Panc1 (cell line): ENCODE data around the gene FGF7. TPM values are rescaled to one million over a fixed set of nuclear protein-coding genes. Genes with fewer than 3 reads are reported as not detected.

ENCODE experiments used
- ATAC-seq: fragments of 200-7000 bp; cut with Tn5 transposase; 2 replicates; pipeline ENCODE4 v1.9.1; 2020; ENCODE audit warnings: mild to moderate bottlenecking, moderate library complexity
- BruUV-seq: library from RNA; stranded (reverse); fragments of 400-500 nt; replicated peaks from 2 replicates; lab custom pipeline; 2021; lab: Mats Ljungman, UMichigan
- CTCF ChIA-PET: fragments of 300-600 bp; sonication (Branson Sonifier 250); formaldehyde crosslinking; loops from one replicate; lab custom pipeline; 2022; ENCODE audit warnings: antibody characterized with exemption; lab: Charles Lee
- POLR2A ChIA-PET: fragments of 300-600 bp; sonication (Branson Sonifier 250); formaldehyde crosslinking; loops from one replicate; lab custom pipeline; 2022; ENCODE audit warnings: antibody characterized with exemption; lab: Charles Lee
- DNase-seq: peaks from one replicate; pipeline ENCODE4 v3.0.0-alpha.2; 2010; ENCODE audit warnings: low read depth, low spot score
- H3K27ac ChIP-seq: 2 replicates; pipeline ENCODE4 v1.5.1; 2011; ENCODE audit warnings: mild to moderate bottlenecking, low read length, inconsistent platforms
- H3K27me3 ChIP-seq: fragments of 200-500 bp; sonication (Bioruptor generic); 2 replicates; pipeline ENCODE4 v1.6.0; 2014; ENCODE audit warnings: low read length, inconsistent platforms; ENCODE audit not compliant: control insufficient read depth, insufficient read depth
- H3K36me3 ChIP-seq: fragments of 200-500 bp; sonication (Bioruptor generic); 2 replicates; pipeline ENCODE4 v1.5.1; 2014; ENCODE audit warnings: inconsistent platforms, mild to moderate bottlenecking, low read length, moderate library complexity; ENCODE audit not compliant: control insufficient read depth, insufficient read depth
- H3K4me1 ChIP-seq: 2 replicates; pipeline ENCODE4 v1.5.1; 2011; ENCODE audit warnings: inconsistent platforms, mild to moderate bottlenecking, low read length, moderate library complexity; ENCODE audit not compliant: control insufficient read depth, insufficient read depth
- H3K4me3 ChIP-seq, 2 experiments: 2 replicates each; pipeline ENCODE4 v1.5.1; 2011 to 2012; ENCODE audit warnings: low read depth in 2 of 2, low read length in 2 of 2, mild to moderate bottlenecking in 2 of 2, inconsistent platforms in 1 of 2, moderate library complexity in 1 of 2
- H3K9me3 ChIP-seq: fragments of 200-500 bp; sonication (Bioruptor generic); 2 replicates; pipeline ENCODE4 v1.5.1; 2014; ENCODE audit warnings: low read depth, mild to moderate bottlenecking, inconsistent platforms, low read length, moderate library complexity; ENCODE audit not compliant: control insufficient read depth, insufficient read depth
- CTCF ChIP-seq: fragments of 450-650 bp; IDR thresholded peaks from 2 replicates; pipeline ENCODE4 v1.5.1; 2017; ENCODE audit warnings: mild to moderate bottlenecking
- POLR2AphosphoS5 ChIP-seq: IDR thresholded peaks from 2 replicates; pipeline ENCODE4 v1.6.1; 2012; ENCODE audit warnings: mild to moderate bottlenecking, low read depth, low read length, moderate library complexity
- REST ChIP-seq, 2 experiments: IDR thresholded peaks; 2 replicates each; pipeline ENCODE4 v1.6.1; 2011 to 2012; ENCODE audit warnings: low read depth in 2 of 2, control low read depth in 1 of 2, low read length in 1 of 2, mild to moderate bottlenecking in 1 of 2, moderate library complexity in 1 of 2; ENCODE audit not compliant: insufficient read depth in 1 of 2
- SIN3A ChIP-seq: IDR thresholded peaks from 2 replicates; pipeline ENCODE4 v1.6.1; 2012; ENCODE audit warnings: low read depth, mild to moderate bottlenecking, low read length, moderate library complexity, borderline replicate concordance; ENCODE audit not compliant: insufficient read depth
- TCF7L2 ChIP-seq: IDR thresholded peaks from 2 replicates; pipeline ENCODE4 v1.6.1; 2011; ENCODE audit warnings: mild to moderate bottlenecking, low read depth, low read length, inconsistent platforms
- in situ Hi-C: cut with HindIII; loops from 2 replicates; pipeline ENCODE4 v1.10.0; 2016; ENCODE audit warnings: low sequenced_read_pairs, low pct_unique_long_range_greater_than_20kb
- intact Hi-C: fragments of 100-400 bp; cut with micrococcal nuclease; formaldehyde crosslinking; loops from one replicate; pipeline ENCODE4 v1.10.0; 2022; ENCODE audit not compliant: unreplicated experiment
- total RNA-seq: library from RNA; stranded (reverse); gene quantifications from one replicate; pipeline ENCODE4 v1.2.1, GENCODE V29; 2021; ENCODE audit not compliant: unreplicated experiment

The FGF7 gene
- total RNA-seq, 1 experiment from 2014 or later, result not detected

DNA sequence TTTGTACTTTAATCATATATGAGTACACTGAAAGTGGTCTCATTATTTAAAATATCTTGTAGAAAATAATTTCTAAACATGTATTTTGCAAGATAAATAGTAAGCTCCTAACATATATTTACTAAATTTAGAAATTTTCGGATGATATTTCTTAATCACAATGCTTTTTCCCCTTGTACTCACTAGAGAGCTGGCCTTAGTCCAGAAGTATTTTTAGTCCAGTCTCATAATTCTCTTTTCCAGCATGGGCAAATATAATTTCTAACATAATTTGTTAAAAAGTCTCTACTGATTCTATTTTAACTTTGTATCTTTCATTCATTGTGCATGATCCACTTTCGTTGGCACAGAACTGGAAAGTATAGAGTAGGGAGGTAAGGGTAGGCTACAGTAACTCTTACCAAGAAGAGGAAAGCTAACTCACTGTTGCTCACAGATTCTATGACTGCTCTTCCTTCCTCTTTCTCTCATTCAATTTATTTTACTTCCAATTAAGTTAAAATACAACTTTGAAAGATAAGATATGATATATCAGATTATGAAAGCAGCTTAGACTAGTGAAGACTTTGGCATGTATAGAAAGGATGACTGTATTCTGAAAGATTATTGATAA lies 39.3 kb downstream of the FGF7 start:
- no TSS peak for BruUV-seq
- in situ Hi-C loops (no loop called here), intact Hi-C loops (no loop called here)
- Histone ChIP-seq H3K36me3 (no peaks in the 10 kb centered on the region), H3K27me3 (no peaks in the 10 kb centered on the region), H3K27ac (no peak overlapping the region), H3K4me3 (no peak overlapping the region), H3K4me1 (no peaks in the 10 kb centered on the region), H3K9me3 (no peaks in the 10 kb centered on the region)
- ATAC-seq (no peak), DNase-seq (no peak)
- no peak for TF ChIP-seq POLR2AphosphoS5
- TF ChIP-seq REST (IDR thresholded peaks at IDR 0.05; ENCODE audit: insufficient read depth in 1 of 2, low read depth in 2 of 2, low read length in 1 of 2), result no peak
- TF ChIP-seq TCF7L2, result no peak
- TF ChIP-seq SIN3A, result no peak
- no peak for TF ChIP-seq CTCF
- POLR2A ChIA-PET, result no interaction called here
- CTCF ChIA-PET, result no interaction called here

DNA sequence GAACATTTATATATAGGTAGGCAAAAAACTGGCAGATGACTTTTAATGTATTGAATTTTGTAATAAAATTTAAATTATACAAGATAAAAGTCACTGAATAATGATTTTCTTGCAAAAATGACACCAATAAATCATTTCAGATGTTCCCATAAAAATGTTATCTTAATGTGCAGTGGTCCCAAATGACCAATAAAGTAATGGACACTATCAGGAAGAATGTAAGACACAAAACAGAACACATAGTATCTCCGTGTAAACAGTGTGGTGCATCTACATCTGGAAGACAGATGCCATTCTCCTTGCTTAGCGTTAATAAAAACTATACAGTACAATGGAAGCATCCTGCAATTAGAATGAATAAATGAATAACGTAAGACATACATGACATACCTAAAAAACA lies 41.5 kb downstream of the FGF7 start:
- no peak overlapping the region for H3K27ac ChIP-seq
- no peaks in the 10 kb centered on the region for H3K36me3 ChIP-seq
- H3K9me3 ChIP-seq, result no peaks in the 10 kb centered on the region
- POLR2A ChIA-PET, result no interaction called here
- H3K4me1 ChIP-seq, result no peaks in the 10 kb centered on the region
- in situ Hi-C loops, result no loop called here
- intact Hi-C loops, result no loop called here
- CTCF ChIA-PET, result no interaction called here
- H3K27me3 ChIP-seq, result no peaks in the 10 kb centered on the region
- DNase-seq, result no peak
- TF ChIP-seq CTCF (no peak), POLR2AphosphoS5 (no peak), REST (IDR thresholded peaks at IDR 0.05; ENCODE audit: insufficient read depth in 1 of 2, low read depth in 2 of 2, low read length in 1 of 2) (no peak), TCF7L2 (no peak), SIN3A (no peak)
- no TSS peak for BruUV-seq
- no peak overlapping the region for H3K4me3 ChIP-seq
- ATAC-seq, result no peak
